SH-SY5Y (cell line): ENCODE measurements around the gene BAD.

Experiments
- GATA2 ChIP-seq: IDR thresholded peaks from 2 replicates; pipeline ENCODE4 v1.6.1; 2011; ENCODE audit warnings: mild to moderate bottlenecking, low read depth, low read length
- GATA3 ChIP-seq: IDR thresholded peaks from 2 replicates; pipeline ENCODE4 v1.6.1; 2011; ENCODE audit warnings: low read depth, mild to moderate bottlenecking, low read length, moderate library complexity

DNA sequence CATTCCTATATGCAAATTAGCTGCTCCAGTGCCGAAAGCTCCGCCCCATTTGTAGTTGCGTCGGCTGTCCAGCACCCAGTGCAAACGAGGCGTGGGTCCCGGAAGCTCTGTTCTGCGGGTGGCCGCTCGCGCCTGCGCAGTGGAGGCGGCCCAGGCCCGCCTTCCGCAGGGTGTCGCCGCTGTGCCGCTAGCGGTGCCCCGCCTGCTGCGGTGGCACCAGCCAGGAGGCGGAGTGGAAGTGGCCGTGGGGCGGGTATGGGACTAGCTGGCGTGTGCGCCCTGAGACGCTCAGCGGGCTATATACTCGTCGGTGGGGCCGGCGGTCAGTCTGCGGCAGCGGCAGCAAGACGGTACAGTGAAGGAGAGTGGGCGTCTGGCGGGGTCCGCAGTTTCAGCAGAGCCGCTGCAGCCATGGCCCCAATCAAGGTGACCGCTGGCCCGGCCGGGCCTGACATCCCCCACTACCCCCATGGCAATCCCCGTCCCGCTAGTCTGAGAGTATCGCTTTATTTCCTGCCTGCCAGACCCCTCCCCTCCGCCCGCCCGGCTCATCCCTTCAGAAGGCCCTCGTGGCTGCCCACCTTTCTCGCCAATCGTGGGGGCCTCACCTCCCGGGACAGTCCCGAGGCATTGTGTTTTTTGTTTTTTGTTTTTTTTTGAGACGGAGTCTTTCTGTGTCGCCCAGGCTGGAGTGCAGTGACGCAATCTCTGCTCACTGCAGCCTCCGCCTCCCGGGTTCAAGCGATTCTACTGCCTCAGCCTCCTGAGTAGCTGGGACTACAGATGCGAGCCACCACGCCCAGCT lies 33.7 kb upstream of the BAD start, which contains the start of gene PRDX5:
- no peak for TF ChIP-seq GATA2
- TF ChIP-seq GATA3, result no peak
